ENCODE data around the gene DPYSL3. TPM values are rescaled to one million over a fixed set of nuclear protein-coding genes. Genes with fewer than 3 reads are reported as not detected.

Gene DPYSL3
- total and polyA plus RNA-seq, 2 experiments from 2014 or later = 9.2 to 42.8 TPM

DNA sequence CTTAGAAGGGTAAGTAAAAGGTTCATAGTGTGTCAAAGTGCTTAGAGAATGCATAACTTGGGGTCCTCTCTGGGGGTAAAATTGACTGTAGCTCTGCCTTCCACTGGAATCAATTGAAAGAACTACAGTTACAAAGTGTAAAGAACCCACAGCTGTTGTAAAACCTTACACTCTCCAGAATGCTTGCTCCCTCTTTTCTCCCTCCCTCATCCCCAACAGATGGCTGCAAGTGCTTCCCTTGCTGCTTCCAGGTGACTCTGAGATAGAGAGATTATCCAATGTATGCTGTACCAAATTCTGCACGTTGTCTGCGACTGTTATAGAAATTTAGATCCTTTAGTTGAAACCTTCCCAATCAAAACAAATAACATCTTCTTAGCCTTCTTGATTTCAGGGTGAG lies 149.1 kb downstream of the DPYSL3 start:
- Histone ChIP-seq H2AFZ (no peak overlapping the region), H3K9me2 (ENCODE audit: insufficient read depth) (no peaks in the 10 kb centered on the region), H3K4me2 (ENCODE audit: unreplicated experiment) (no peak overlapping the region), H4K20me1 (ENCODE audit: insufficient read depth) (no peaks in the 10 kb centered on the region), H3F3A (ENCODE audit: insufficient read depth) (no peaks in the 10 kb centered on the region), H3K79me2 (ENCODE audit: insufficient read depth) (no peaks in the 10 kb centered on the region), H3K36me3 (ENCODE audit: low read depth) (no peaks in the 10 kb centered on the region), H3K4me1 (ENCODE audit: insufficient read depth) (no peaks in the 10 kb centered on the region), H3K27ac (no peak overlapping the region), H3K9me3 (ENCODE audit: low read depth) (no peaks in the 10 kb centered on the region), H3K27me3 (replicated peaks; ENCODE audit: insufficient read depth) (no peaks in the 10 kb centered on the region; the same call in none of the 2 replicates), H3K4me3 (no peak overlapping the region), H3K9ac (no peak overlapping the region)
- no peak for DNase-seq
- in situ Hi-C loops (cut with MboI) = loop anchor here (10.0 kb wide), 1 partner anchor 136 kb away; no protein-coding TSS in a partner anchor
- 39 to 44% methylated on average over 2 of the region's 2 CpGs for WGBS, 2 experiments (ENCODE audit: low coverage in 1 of 2, low lambda C conversion rate in 2 of 2, missing lambda C conversion rate in 2 of 2)
- TF ChIP-seq EZH2 (IDR thresholded peaks at IDR 0.05; ENCODE audit: insufficient read depth, poor library complexity, severe bottlenecking) (no peak), EZH2phosphoT487 (IDR thresholded peaks at IDR 0.05; ENCODE audit: insufficient read depth, low read depth) (no peak)

DNA sequence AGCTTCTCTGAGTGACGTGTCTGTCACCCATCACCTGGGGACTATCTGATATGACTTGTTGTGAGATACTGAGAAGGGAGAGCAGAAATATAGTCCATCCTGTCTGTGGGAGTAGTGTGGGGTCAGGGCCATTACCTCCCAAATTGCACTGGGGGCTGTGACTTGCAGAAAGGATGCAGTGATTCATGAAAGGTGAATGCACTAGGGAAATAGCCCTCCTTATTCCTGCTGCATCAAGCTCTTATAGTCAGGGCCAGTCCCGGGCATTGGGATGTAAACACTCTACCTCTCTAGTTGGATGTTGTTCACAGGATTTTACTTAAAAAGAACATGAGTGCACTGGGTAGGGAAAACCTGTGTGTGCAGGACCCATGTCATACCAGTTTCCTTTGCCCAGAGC lies 150.3 kb downstream of the DPYSL3 start:
- Histone ChIP-seq H3K27me3 (replicated peaks; ENCODE audit: insufficient read depth) (no peaks in the 10 kb centered on the region; the same call in 1 of the 2 replicates), H3K9ac (no peak overlapping the region), H3K4me2 (ENCODE audit: unreplicated experiment) (no peak overlapping the region), H3K4me3 (no peak overlapping the region), H2AFZ (no peak overlapping the region), H3K27ac (no peak overlapping the region), H4K20me1 (ENCODE audit: insufficient read depth) (no peaks in the 10 kb centered on the region), H3K4me1 (ENCODE audit: insufficient read depth) (no peaks in the 10 kb centered on the region), H3K9me2 (ENCODE audit: insufficient read depth) (no peaks in the 10 kb centered on the region), H3K79me2 (ENCODE audit: insufficient read depth) (no peaks in the 10 kb centered on the region), H3K9me3 (ENCODE audit: low read depth) (no peaks in the 10 kb centered on the region), H3F3A (ENCODE audit: insufficient read depth) (no peaks in the 10 kb centered on the region), H3K36me3 (ENCODE audit: low read depth) (no peaks in the 10 kb centered on the region)
- in situ Hi-C loops (cut with MboI) = no loop called here
- no peak for TF ChIP-seq EZH2phosphoT487 (IDR thresholded peaks at IDR 0.05; ENCODE audit: insufficient read depth, low read depth)
- TF ChIP-seq EZH2 (IDR thresholded peaks at IDR 0.05; ENCODE audit: insufficient read depth, poor library complexity, severe bottlenecking) = no peak
- no peak for DNase-seq
- 86 to 90% methylated on average over 2 of the region's 2 CpGs for WGBS, 2 experiments (ENCODE audit: low coverage in 1 of 2, low lambda C conversion rate in 2 of 2, missing lambda C conversion rate in 2 of 2)

DNA sequence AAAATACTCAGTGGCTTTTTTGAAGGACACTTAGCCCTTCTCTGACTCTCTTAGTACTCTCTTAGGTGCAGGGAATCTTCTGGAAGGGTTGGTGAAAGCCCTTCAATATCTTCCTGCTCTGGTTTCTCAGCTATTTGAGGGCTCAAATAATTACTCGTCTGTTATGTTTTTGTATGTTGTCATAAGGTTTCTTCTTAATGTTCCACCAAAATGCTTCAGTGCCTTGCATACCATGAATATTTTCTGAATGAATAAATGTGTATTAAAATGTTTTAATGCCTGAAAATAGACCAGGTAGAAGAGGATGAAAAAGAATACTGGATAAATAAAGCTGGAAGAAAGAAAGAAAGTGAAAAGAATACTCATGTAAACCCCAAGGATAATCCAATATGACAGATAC lies 150.8 kb downstream of the DPYSL3 start:
- H4K20me1 ChIP-seq (ENCODE audit: insufficient read depth) = no peaks in the 10 kb centered on the region
- H3K4me3 ChIP-seq = no peak overlapping the region
- H3K79me2 ChIP-seq (ENCODE audit: insufficient read depth) = no peaks in the 10 kb centered on the region
- H3K9ac ChIP-seq = no peak overlapping the region
- no peak overlapping the region for H3K4me2 ChIP-seq (ENCODE audit: unreplicated experiment)
- no peak for DNase-seq
- no peak overlapping the region for H3K27ac ChIP-seq
- in situ Hi-C loops (cut with MboI) = no loop called here
- whole genome bisulfite sequencing, 2 experiments (ENCODE audit: low coverage in 1 of 2, low lambda C conversion rate in 2 of 2, missing lambda C conversion rate in 2 of 2) = 76% methylated on average over 1 of the region's 1 CpG
- no peak overlapping the region for H2AFZ ChIP-seq
- no peaks in the 10 kb centered on the region for H3K9me3 ChIP-seq (ENCODE audit: low read depth)
- TF ChIP-seq EZH2 (IDR thresholded peaks at IDR 0.05; ENCODE audit: insufficient read depth, poor library complexity, severe bottlenecking) (no peak), EZH2phosphoT487 (IDR thresholded peaks at IDR 0.05; ENCODE audit: insufficient read depth, low read depth) (no peak)
- H3K9me2 ChIP-seq (ENCODE audit: insufficient read depth) = no peaks in the 10 kb centered on the region
- H3K27me3 ChIP-seq (replicated peaks; ENCODE audit: insufficient read depth) = no peaks in the 10 kb centered on the region
- no peaks in the 10 kb centered on the region for H3K4me1 ChIP-seq (ENCODE audit: insufficient read depth)
- no peaks in the 10 kb centered on the region for H3K36me3 ChIP-seq (ENCODE audit: low read depth)
- no peaks in the 10 kb centered on the region for H3F3A ChIP-seq (ENCODE audit: insufficient read depth)

DNA sequence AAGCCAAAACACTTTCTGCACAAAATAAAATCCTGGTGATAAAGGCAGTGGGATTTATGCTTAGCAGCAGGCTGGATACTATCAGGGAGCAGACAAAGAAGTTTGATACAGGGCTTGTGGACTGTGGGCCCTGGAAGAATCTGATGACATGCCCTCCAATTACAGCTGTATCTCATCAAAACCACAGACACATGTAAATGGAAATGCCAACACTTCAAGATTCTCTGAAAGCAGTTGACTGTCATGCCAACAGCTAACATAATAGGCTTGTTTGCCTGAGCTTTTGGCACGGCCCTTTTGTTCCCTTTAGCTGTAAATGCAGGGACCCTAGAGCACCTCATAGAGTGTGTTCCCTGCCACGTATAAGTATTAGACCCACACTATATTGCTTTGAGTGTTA lies 160.6 kb downstream of the DPYSL3 start:
- 52 to 57% methylated on average over 2 of the region's 2 CpGs for WGBS, 2 experiments (ENCODE audit: low coverage in 1 of 2, low lambda C conversion rate in 2 of 2, missing lambda C conversion rate in 2 of 2)
- Histone ChIP-seq H4K20me1 (ENCODE audit: insufficient read depth) (no peaks in the 10 kb centered on the region), H3F3A (ENCODE audit: insufficient read depth) (no peaks in the 10 kb centered on the region), H3K4me1 (ENCODE audit: insufficient read depth) (no peaks in the 10 kb centered on the region), H3K9me3 (ENCODE audit: low read depth) (no peaks in the 10 kb centered on the region), H2AFZ (no peak overlapping the region), H3K36me3 (ENCODE audit: low read depth) (no peaks in the 10 kb centered on the region), H3K27me3 (replicated peaks; ENCODE audit: insufficient read depth) (no peaks in the 10 kb centered on the region), H3K9ac (no peak overlapping the region), H3K4me3 (no peak overlapping the region), H3K27ac (no peak overlapping the region), H3K9me2 (ENCODE audit: insufficient read depth) (no peaks in the 10 kb centered on the region), H3K79me2 (ENCODE audit: insufficient read depth) (no peaks in the 10 kb centered on the region), H3K4me2 (ENCODE audit: unreplicated experiment) (no peak overlapping the region)
- no peak for DNase-seq
- in situ Hi-C loops (cut with MboI) = no loop called here
- no peak for TF ChIP-seq EZH2 (IDR thresholded peaks at IDR 0.05; ENCODE audit: insufficient read depth, poor library complexity, severe bottlenecking)

DNA sequence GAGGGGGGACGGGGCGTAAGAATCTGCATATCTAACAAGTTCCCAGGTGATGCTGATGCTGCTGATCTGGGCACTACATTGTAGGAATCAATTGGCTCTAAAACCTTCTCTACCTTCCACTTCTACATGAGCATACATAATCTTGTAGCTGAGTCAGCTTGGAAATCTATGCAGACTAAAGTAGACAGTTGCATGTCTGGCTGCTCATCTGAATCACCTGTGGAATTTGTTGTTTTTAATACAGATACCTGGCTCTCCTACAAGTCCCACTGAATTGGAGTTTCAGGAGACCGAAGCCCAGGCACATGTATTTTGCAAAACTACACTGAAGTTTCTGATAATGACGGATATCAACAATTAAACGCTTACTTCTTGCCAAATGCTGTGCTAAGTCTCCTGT lies 161.4 kb downstream of the DPYSL3 start:
- H3K4me3 ChIP-seq = no peak overlapping the region
- H3F3A ChIP-seq (ENCODE audit: insufficient read depth) = no peaks in the 10 kb centered on the region
- H3K9ac ChIP-seq = no peak overlapping the region
- H3K79me2 ChIP-seq (ENCODE audit: insufficient read depth) = no peaks in the 10 kb centered on the region
- no peaks in the 10 kb centered on the region for H3K27me3 ChIP-seq (replicated peaks; ENCODE audit: insufficient read depth)
- H3K4me2 ChIP-seq (ENCODE audit: unreplicated experiment) = no peak overlapping the region
- H3K9me2 ChIP-seq (ENCODE audit: insufficient read depth) = no peaks in the 10 kb centered on the region
- TF ChIP-seq EZH2 (IDR thresholded peaks at IDR 0.05; ENCODE audit: insufficient read depth, poor library complexity, severe bottlenecking) (no peak), EZH2phosphoT487 (IDR thresholded peaks at IDR 0.05; ENCODE audit: insufficient read depth, low read depth) (no peak)
- no peaks in the 10 kb centered on the region for H3K9me3 ChIP-seq (ENCODE audit: low read depth)
- in situ Hi-C loops (cut with MboI) = no loop called here
- H3K4me1 ChIP-seq (ENCODE audit: insufficient read depth) = no peaks in the 10 kb centered on the region
- no peak overlapping the region for H2AFZ ChIP-seq
- H3K27ac ChIP-seq = no peak overlapping the region
- no peaks in the 10 kb centered on the region for H4K20me1 ChIP-seq (ENCODE audit: insufficient read depth)
- DNase-seq = no peak
- H3K36me3 ChIP-seq (ENCODE audit: low read depth) = no peaks in the 10 kb centered on the region
- WGBS, 2 experiments (ENCODE audit: low coverage in 1 of 2, low lambda C conversion rate in 2 of 2, missing lambda C conversion rate in 2 of 2) = 91 to 94% methylated on average over 5 of the region's 5 CpGs
